Endodermal cell (in vitro differentiated cells): ENCODE results near the gene BICDL2. TPM values are rescaled to one million over a fixed set of nuclear protein-coding genes. Genes with fewer than 3 reads are reported as not detected.

Experiments used
- DNase-seq: peaks from one replicate; pipeline ENCODE4 v3.0.0-alpha.2; 2017
- H3K27ac ChIP-seq: 2 replicates; pipeline ENCODE4 v1.5.1; 2013; ENCODE audit warnings: mild to moderate bottlenecking, low read depth, low read length, moderate library complexity
- H3K27me3 ChIP-seq: 2 replicates; pipeline ENCODE4 v1.6.1; 2013; ENCODE audit warnings: mild to moderate bottlenecking, low read length, moderate library complexity; ENCODE audit not compliant: insufficient read depth, control insufficient read depth, poor library complexity, severe bottlenecking
- H3K36me3 ChIP-seq: 2 replicates; pipeline ENCODE4 v1.7.0; 2013; ENCODE audit warnings: mild to moderate bottlenecking, low read length, moderate library complexity; ENCODE audit not compliant: control insufficient read depth, insufficient read depth
- H3K4me1 ChIP-seq: one replicate; pipeline ENCODE4 v1.7.0; 2013; ENCODE audit warnings: low read length; ENCODE audit not compliant: control insufficient read depth, insufficient read depth
- H3K4me3 ChIP-seq: 2 replicates; pipeline ENCODE4 v1.5.1; 2013; ENCODE audit warnings: mild to moderate bottlenecking, low read length, moderate library complexity
- H3K9ac ChIP-seq: 2 replicates; pipeline ENCODE4 v1.6.1; 2013; ENCODE audit warnings: mild to moderate bottlenecking, low read length, moderate library complexity; ENCODE audit not compliant: poor library complexity, severe bottlenecking; ENCODE audit errors: extremely low read depth
- H3K9me3 ChIP-seq: 2 replicates; pipeline ENCODE4 v1.6.1; 2013; ENCODE audit warnings: mild to moderate bottlenecking, low read length, moderate library complexity; ENCODE audit not compliant: control insufficient read depth
- H3K27ac Mint-ChIP-seq: 2 replicates; pipeline ENCODE4 v1.8.0; 2020; ENCODE audit warnings: mixed read lengths
- H3K27me3 Mint-ChIP-seq: 2 replicates; pipeline ENCODE4 v1.8.0; 2021; ENCODE audit warnings: mild to moderate bottlenecking, mixed read lengths; ENCODE audit not compliant: insufficient read depth
- H3K36me3 Mint-ChIP-seq: 2 replicates; pipeline ENCODE4 v1.8.0; 2020; ENCODE audit warnings: low read depth, mixed read lengths
- H3K4me1 Mint-ChIP-seq: 2 replicates; pipeline ENCODE4 v1.8.0; 2020; ENCODE audit warnings: mixed read lengths
- H3K4me3 Mint-ChIP-seq: 2 replicates; pipeline ENCODE4 v1.8.0; 2020; ENCODE audit warnings: mild to moderate bottlenecking, moderate library complexity, mixed read lengths
- H3K9me3 Mint-ChIP-seq: 2 replicates; pipeline ENCODE4 v1.8.0; 2020; ENCODE audit warnings: mild to moderate bottlenecking, mixed read lengths
- WGBS, 2 experiments: methylation state at CpG; one replicate each; pipeline versions ENCODE4 v1.1.5 to v1.1.7; 2013; ENCODE audit warnings: missing lambda C conversion rate in 2 of 2, mixed read lengths in 1 of 2; ENCODE audit not compliant: insufficient coverage in 1 of 2, insufficient read length in 1 of 2; 5-methylcytosine and 5-hydroxymethylcytosine counted together
- total RNA-seq, 2 donors: library from RNA; stranded (reverse); fragmentation: NEBNext Ultra II Directional in 1 of 2; extraction: Animal tissue kit (Norgen Biotek cat#: 25700) in 1 of 2; gene quantifications; 2 replicates in 1 of 2; 3 replicates in 1 of 2; pipeline ENCODE4 v1.2.1, GENCODE V29; 2021
- TF ChIP-seq, protein P1 (sequence below): fragments of 200-600 bp; sonication (generic); conservative IDR thresholded peaks from 2 replicates; pipeline ENCODE4 v1.5.0; 2021; ENCODE audit warnings: antibody characterized with exemption, mild to moderate bottlenecking

BICDL2 gene
- total RNA-seq, 2 donors from 2014 or later = 4.7 to 8.2 TPM

DNA sequence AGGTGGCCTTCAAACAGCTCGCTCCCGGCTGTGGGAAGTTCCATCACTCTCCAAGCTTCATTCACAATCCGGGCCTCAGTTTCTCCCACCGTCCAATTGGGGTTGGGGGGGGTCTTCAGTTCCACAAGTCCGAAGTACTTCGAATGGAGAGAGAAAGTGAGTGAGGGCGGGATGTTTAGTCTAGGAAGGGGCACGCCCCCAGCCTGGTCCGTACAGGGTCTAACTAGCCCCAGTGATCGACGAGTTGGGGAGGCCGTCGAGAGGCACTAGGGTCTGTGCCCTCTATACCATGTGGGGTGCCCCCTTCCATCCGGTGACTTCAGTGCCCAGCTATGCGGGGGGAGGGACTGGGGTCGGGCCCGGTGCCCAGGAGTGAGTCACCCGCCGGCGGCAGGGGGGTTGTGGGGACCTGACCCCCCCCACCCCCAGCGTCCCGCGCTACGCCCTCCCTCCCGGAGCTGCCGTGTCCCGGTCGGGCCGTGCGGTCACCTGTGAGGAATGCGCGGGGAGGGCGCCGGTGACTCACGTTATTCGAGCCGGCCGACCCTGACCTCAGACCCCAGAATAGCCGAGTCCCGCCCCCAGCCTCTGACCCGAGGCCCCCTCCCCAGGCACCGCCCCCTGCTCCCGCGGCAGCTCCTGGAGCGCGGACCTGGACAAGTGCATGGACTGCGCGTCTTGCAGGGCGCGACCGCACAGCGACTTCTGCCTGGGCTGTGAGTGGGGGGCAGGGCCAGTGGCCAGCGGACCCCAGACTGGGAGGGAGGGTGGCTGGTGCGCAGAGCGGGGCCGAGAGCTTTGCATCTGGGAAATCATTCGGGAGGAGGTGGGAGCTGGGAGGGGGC, 15.9 kb downstream of the BICDL2 start:
- DNase-seq = peak; percentile 98
- peaks cover 14% of the 10 kb centered on the region for H3K36me3 Mint-ChIP-seq
- no peaks in the 10 kb centered on the region for H3K27me3 Mint-ChIP-seq
- no peaks in the 10 kb centered on the region for H3K9me3 Mint-ChIP-seq
- Histone ChIP-seq H3K4me1 (peaks cover 12% of the 10 kb centered on the region), H3K4me3 (peak overlapping the region; percentile 97), H3K36me3 (peaks cover 19% of the 10 kb centered on the region), H3K9me3 (no peaks in the 10 kb centered on the region), H3K27me3 (no peaks in the 10 kb centered on the region), H3K9ac (peak overlapping the region; percentile 99), H3K27ac (peak overlapping the region; percentile 95)
- TF ChIP-seq, protein P1, sequence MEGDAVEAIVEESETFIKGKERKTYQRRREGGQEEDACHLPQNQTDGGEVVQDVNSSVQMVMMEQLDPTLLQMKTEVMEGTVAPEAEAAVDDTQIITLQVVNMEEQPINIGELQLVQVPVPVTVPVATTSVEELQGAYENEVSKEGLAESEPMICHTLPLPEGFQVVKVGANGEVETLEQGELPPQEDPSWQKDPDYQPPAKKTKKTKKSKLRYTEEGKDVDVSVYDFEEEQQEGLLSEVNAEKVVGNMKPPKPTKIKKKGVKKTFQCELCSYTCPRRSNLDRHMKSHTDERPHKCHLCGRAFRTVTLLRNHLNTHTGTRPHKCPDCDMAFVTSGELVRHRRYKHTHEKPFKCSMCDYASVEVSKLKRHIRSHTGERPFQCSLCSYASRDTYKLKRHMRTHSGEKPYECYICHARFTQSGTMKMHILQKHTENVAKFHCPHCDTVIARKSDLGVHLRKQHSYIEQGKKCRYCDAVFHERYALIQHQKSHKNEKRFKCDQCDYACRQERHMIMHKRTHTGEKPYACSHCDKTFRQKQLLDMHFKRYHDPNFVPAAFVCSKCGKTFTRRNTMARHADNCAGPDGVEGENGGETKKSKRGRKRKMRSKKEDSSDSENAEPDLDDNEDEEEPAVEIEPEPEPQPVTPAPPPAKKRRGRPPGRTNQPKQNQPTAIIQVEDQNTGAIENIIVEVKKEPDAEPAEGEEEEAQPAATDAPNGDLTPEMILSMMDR = no peak
- H3K4me1 Mint-ChIP-seq = peaks cover 33% of the 10 kb centered on the region
- WGBS, 2 experiments = 0% methylated on average over 5 to 57 of the region's 57 CpGs
- H3K27ac Mint-ChIP-seq = peak overlapping the region; percentile 99
- H3K4me3 Mint-ChIP-seq = peak overlapping the region; percentile 83

DNA sequence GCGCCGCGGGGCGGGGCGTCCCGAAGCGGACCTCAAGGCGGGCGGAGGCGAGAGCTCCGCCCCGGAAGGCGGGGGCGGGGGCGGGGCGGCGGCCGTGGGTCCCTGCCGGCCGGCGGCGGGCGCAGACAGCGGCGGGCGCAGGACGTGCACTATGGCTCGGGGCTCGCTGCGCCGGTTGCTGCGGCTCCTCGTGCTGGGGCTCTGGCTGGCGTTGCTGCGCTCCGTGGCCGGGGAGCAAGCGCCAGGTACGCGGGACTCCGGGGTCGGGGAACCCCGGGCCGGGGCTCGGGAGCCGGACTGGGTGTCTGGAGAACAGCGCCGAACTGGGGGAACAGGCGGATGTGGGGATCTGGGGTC, 16.5 kb downstream of the BICDL2 start, which contains the start of gene TNFRSF12A:
Gene TNFRSF12A (plus strand): TSS at position 122 of the 357 bp plus-strand sequence. CDS start 30 bp downstream, at position 152.
- Histone ChIP-seq H3K4me1 (peaks cover 12% of the 10 kb centered on the region), H3K27ac (peak within 1 kb of the TSS; percentile 95), H3K36me3 (peaks cover 19% of the 10 kb centered on the region), H3K4me3 (peak within 1 kb of the TSS; percentile 97), H3K9me3 (no peaks in the 10 kb centered on the region), H3K27me3 (no peaks in the 10 kb centered on the region), H3K9ac (peak within 1 kb of the TSS; percentile 99)
- TF ChIP-seq, protein P1 = peak; percentile 29
- no peaks in the 10 kb centered on the region for H3K9me3 Mint-ChIP-seq
- H3K36me3 Mint-ChIP-seq = peaks cover 19% of the 10 kb centered on the region
- no peaks in the 10 kb centered on the region for H3K27me3 Mint-ChIP-seq
- peaks cover 33% of the 10 kb centered on the region for H3K4me1 Mint-ChIP-seq
- DNase-seq = peak; percentile 91
- H3K4me3 Mint-ChIP-seq = peak within 1 kb of the TSS; percentile 83
- WGBS, 2 experiments = 0% methylated on average over 5 to 49 of the region's 49 CpGs
- peak within 1 kb of the TSS; percentile 99 for H3K27ac Mint-ChIP-seq

DNA sequence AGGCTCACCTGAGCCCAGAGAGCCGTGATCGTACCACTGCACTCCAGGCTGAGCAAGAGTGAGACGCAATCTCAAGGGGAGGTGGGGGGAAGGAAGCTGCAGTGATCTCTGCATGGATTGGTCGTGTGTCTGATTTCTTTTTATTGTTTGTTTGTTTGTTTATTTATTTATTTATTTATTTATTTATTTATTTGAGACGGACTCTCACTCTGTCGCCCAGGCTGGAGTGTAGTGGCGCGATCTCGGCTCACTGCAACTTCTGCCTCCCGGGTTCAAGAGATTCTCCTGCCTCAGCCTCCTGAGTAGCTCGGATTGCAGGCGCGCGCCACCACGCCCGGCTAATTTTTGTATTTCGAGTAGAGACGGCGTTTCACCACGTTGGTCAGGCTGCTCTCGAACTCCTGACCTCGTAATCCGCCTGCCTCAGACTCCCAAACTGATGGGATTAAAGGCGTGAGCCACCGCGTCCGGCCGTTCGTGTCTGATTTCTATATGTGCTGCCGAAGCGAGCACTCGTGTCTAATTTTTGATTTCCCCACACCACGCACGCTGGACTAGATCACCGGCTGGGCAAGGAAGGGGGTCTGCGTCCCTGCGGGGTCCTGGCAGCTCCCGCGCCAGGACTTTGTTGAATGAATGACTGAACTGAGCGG, 17.0 kb downstream of the BICDL2 start:
- WGBS, 2 experiments = 48 to 49% methylated on average over 32 to 39 of the region's 40 CpGs
- no peaks in the 10 kb centered on the region for H3K9me3 Mint-ChIP-seq

More for the DNA sequence above, 17.0 kb downstream of the BICDL2 start:
- TF ChIP-seq, protein P1 = no peak
- Mint-ChIP-seq H3K4me3 (peak overlapping the region; percentile 83), H3K27me3 (no peaks in the 10 kb centered on the region), H3K4me1 (peaks cover 38% of the 10 kb centered on the region), H3K27ac (peak overlapping the region; percentile 99), H3K36me3 (peaks cover 24% of the 10 kb centered on the region)
- H3K27me3 ChIP-seq = no peaks in the 10 kb centered on the region
- peak overlapping the region; percentile 97 for H3K4me3 ChIP-seq
- H3K4me1 ChIP-seq = peaks cover 12% of the 10 kb centered on the region
- peaks cover 24% of the 10 kb centered on the region for H3K36me3 ChIP-seq
- H3K9ac ChIP-seq = no peak overlapping the region
- no peak for DNase-seq
- H3K9me3 ChIP-seq = no peaks in the 10 kb centered on the region
- H3K27ac ChIP-seq = no peak overlapping the region
